ENCODE measurements around the gene ADAM11.

Gene ADAM11

GRCh38 chr17:44828919-44829522, 70.2 kb downstream of the ADAM11 start:
- TF ChIP-seq CTCF (conservative IDR thresholded peaks at IDR 0.05) = no peak
- H3K27ac ChIP-seq = no peak overlapping the region

GRCh38 chr17:44829523-44830358, 71.0 kb downstream of the ADAM11 start, which contains the start of gene GJC1:
Gene GJC1, minus strand, starts transcription at chr17:44830287. Its CDS starts 24,470 bp downstream, at chr17:44805817.
- no peak for TF ChIP-seq CTCF (conservative IDR thresholded peaks at IDR 0.05)
- H3K27ac ChIP-seq = no peak within 1 kb of the TSS

- no peak overlapping the region for H3K27ac ChIP-seq
- TF ChIP-seq CTCF (conservative IDR thresholded peaks at IDR 0.05) = no peak
Observed at GRCh38 chr17:44830359-44831288, 71.8 kb downstream of the ADAM11 start.

GRCh38 chr17:44831371-44831770, 72.6 kb downstream of the ADAM11 start:
- no peak overlapping the region for H3K27ac ChIP-seq
- TF ChIP-seq CTCF (conservative IDR thresholded peaks at IDR 0.05) = no peak

Measured in VCaP (cell line).